Mesothelial cell of epicardium (in vitro differentiated cells): ENCODE data around the gene BROX. TPM values are rescaled to one million over a fixed set of nuclear protein-coding genes. Genes with fewer than 3 reads are reported as not detected.

Source experiments
- DNase-seq, 2 experiments: peaks; one replicate each; pipeline ENCODE4 v3.0.0; 2021; ENCODE audit warnings: low spot score in 2 of 2; ENCODE audit not compliant: unreplicated experiment in 2 of 2
- H3K27ac Mint-ChIP-seq: 2 replicates; pipeline ENCODE4 v1.8.0; 2021; ENCODE audit warnings: mixed read lengths
- H3K27me3 Mint-ChIP-seq: 2 replicates; pipeline ENCODE4 v1.8.0; 2021; ENCODE audit warnings: low read depth, mixed read lengths
- H3K36me3 Mint-ChIP-seq: 2 replicates; pipeline ENCODE4 v1.8.0; 2021; ENCODE audit warnings: mixed read lengths
- H3K4me1 Mint-ChIP-seq: 2 replicates; pipeline ENCODE4 v1.8.0; 2021; ENCODE audit warnings: mixed read lengths
- H3K4me3 Mint-ChIP-seq: 2 replicates; pipeline ENCODE4 v1.8.0; 2021; ENCODE audit warnings: mild to moderate bottlenecking, moderate library complexity, mixed read lengths
- H3K9me3 Mint-ChIP-seq: 2 replicates; pipeline ENCODE4 v1.8.0; 2021; ENCODE audit warnings: mixed read lengths
- total RNA-seq: library from RNA; stranded (reverse); gene quantifications from 3 replicates; pipeline ENCODE4 v1.2.1, GENCODE V29; 2021
- TF ChIP-seq, protein P1 (sequence below): fragments of 200-600 bp; sonication (generic); IDR thresholded peaks from one replicate; pipeline ENCODE4 v1.5.0; 2021; ENCODE audit warnings: antibody characterized with exemption; ENCODE audit not compliant: unreplicated experiment

The BROX gene
- total RNA-seq, 1 donor from 2014 or later = 31.9 TPM

DNA sequence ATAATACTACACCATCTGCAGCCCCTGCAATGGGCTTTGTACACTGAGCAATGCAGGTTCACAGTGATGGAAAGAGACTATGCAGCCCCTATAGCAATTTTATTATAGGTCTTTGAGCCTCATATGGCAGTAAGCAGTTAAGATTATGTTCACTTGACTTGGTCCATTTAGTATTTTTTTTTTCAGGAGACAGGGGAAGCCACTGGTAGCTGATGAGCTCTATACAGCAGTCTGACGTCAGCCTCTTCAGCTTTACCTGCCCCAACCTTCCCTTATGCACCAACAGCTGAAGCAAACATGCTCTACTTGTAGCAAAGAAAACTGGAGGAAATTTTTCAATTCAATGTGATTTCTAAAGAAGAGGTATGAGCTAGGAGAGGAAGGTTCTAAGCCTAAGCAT is 32.3 kb upstream of the BROX start:
- Mint-ChIP-seq H3K4me3 (no peak overlapping the region), H3K27me3 (no peaks in the 10 kb centered on the region), H3K36me3 (peaks cover 6% of the 10 kb centered on the region), H3K27ac (no peak overlapping the region), H3K9me3 (no peaks in the 10 kb centered on the region), H3K4me1 (no peaks in the 10 kb centered on the region)
- TF ChIP-seq, protein P1, sequence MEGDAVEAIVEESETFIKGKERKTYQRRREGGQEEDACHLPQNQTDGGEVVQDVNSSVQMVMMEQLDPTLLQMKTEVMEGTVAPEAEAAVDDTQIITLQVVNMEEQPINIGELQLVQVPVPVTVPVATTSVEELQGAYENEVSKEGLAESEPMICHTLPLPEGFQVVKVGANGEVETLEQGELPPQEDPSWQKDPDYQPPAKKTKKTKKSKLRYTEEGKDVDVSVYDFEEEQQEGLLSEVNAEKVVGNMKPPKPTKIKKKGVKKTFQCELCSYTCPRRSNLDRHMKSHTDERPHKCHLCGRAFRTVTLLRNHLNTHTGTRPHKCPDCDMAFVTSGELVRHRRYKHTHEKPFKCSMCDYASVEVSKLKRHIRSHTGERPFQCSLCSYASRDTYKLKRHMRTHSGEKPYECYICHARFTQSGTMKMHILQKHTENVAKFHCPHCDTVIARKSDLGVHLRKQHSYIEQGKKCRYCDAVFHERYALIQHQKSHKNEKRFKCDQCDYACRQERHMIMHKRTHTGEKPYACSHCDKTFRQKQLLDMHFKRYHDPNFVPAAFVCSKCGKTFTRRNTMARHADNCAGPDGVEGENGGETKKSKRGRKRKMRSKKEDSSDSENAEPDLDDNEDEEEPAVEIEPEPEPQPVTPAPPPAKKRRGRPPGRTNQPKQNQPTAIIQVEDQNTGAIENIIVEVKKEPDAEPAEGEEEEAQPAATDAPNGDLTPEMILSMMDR = no peak
- DNase-seq = no peak

DNA sequence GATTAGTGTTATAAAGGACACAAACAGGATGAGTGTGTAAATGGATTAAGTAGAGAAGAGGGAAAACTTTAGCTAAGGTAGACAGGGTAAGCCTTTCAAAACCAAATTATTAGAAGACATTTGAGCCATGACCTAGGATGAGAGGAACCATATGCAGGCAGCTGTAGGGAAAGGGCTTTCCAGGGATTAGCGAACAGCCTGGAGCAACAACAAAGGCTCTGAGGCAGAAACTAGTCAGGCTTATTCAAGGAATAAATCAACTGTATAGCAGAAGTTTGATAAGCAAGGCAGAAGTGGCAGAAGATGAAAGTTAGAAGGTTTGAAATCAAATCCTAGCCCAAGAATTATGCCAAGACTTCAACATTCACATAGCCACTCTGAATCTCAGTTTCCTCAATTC is 21.3 kb upstream of the BROX start:
- H3K27me3 Mint-ChIP-seq = no peaks in the 10 kb centered on the region
- peaks cover 10% of the 10 kb centered on the region for H3K36me3 Mint-ChIP-seq
- peaks cover 1% of the 10 kb centered on the region for H3K4me1 Mint-ChIP-seq
- no peak overlapping the region for H3K4me3 Mint-ChIP-seq
- H3K9me3 Mint-ChIP-seq = no peaks in the 10 kb centered on the region
- no peak for DNase-seq
- H3K27ac Mint-ChIP-seq = peak overlapping the region; percentile 1
- TF ChIP-seq, protein P1 = no peak

DNA sequence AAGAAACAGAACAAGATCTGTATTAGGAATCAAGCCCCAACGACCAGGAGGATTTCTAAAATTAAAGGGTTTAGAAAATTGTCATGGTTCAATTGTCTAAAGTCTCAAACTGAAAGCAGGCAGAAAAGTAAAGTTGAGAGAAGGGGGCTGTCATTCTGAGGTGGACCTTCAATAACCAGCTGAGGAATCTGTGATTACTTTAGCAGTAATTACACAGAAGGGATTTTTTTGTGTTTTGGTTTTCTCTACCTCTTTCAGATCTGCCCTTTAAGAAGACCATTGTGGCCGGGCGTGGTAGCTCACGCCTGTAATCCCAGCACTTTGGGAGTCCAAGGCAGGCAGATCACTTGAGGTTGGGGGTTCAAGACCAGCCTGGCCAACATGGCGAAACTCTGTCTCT is 17.4 kb upstream of the BROX start:
- H3K4me1 Mint-ChIP-seq = peaks cover 1% of the 10 kb centered on the region
- DNase-seq = no peak
- no peak overlapping the region for H3K4me3 Mint-ChIP-seq
- peaks cover 7% of the 10 kb centered on the region for H3K36me3 Mint-ChIP-seq
- no peak overlapping the region for H3K27ac Mint-ChIP-seq
- H3K27me3 Mint-ChIP-seq = no peaks in the 10 kb centered on the region
- TF ChIP-seq, protein P1 = no peak
- H3K9me3 Mint-ChIP-seq = no peaks in the 10 kb centered on the region

DNA sequence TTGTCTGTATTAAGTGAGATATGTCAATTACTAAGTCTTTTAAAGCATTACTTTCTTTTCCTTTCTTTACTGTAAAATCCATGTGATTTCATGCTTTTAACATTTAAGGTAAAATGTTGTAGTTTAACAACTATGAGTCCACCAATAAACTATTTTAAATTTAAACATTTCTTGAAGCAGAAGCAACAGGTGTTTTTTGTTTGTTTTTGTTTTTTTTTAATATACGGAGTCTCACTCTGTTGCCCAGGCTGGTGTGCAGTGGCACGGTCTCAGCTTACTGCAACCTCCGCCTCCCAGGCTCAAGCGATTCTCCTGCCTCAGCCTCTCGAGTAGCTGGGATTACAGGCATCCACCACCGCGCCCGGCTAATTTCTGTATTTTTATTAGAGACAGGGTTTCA is 15.6 kb upstream of the BROX start:
- Mint-ChIP-seq H3K36me3 (peaks cover 15% of the 10 kb centered on the region), H3K27ac (no peak overlapping the region), H3K4me1 (no peaks in the 10 kb centered on the region), H3K27me3 (no peaks in the 10 kb centered on the region), H3K9me3 (no peaks in the 10 kb centered on the region), H3K4me3 (no peak overlapping the region)
- no peak for DNase-seq
- TF ChIP-seq, protein P1 = no peak

DNA sequence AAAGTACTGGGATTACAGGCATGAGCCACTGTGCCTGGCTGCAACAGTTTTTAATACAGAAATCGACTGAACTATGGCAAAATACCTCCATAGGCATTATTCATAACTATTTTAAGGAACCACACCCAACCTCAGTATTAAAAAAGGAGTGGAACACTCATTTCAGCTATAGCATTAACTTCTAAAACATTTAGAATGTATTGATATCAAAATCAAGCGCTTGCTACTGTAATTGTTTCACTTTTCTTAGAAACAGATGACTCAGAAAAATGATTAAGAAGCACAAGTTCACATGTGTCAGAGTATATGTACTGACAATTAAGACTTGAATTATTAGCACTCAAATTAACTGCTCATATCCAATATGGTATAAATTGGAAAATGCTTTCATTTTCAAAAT is 15.2 kb upstream of the BROX start:
- Mint-ChIP-seq H3K27ac (no peak overlapping the region), H3K4me3 (no peak overlapping the region), H3K36me3 (peaks cover 17% of the 10 kb centered on the region), H3K9me3 (no peaks in the 10 kb centered on the region), H3K27me3 (no peaks in the 10 kb centered on the region), H3K4me1 (no peaks in the 10 kb centered on the region)
- TF ChIP-seq, protein P1 = no peak
- DNase-seq = no peak

DNA sequence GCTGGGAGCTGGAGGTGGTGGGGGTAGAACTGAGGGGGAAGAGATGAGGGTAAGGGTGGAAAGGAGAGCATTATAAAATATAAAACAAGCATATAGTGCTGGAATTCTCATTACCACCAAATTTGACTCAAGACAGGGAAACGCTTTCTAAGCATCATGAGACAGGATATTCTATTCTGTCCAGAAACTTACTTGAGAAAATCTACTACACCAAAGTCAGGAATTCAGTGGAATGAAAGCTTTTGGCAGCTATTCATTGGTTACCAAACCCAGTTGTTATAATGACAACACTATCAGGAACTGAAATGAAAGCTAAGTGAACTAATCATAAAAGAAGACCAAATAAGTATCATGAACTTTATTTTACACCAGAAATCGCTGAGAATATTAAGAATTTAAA is 14.5 kb upstream of the BROX start:
- H3K27ac Mint-ChIP-seq = no peak overlapping the region
- DNase-seq = no peak

More for the DNA sequence above, 14.5 kb upstream of the BROX start:
- Mint-ChIP-seq H3K36me3 (peaks cover 23% of the 10 kb centered on the region), H3K27me3 (no peaks in the 10 kb centered on the region), H3K4me3 (no peak overlapping the region), H3K9me3 (no peaks in the 10 kb centered on the region), H3K4me1 (no peaks in the 10 kb centered on the region)
- TF ChIP-seq, protein P1 = no peak
